Measurements from ENCODE around the gene DENND4A. TPM values are rescaled to one million over a fixed set of nuclear protein-coding genes. Genes with fewer than 3 reads are reported as not detected.

The DENND4A gene
- total and polyA plus RNA-seq, 10 of the 15 experiments (the other 5 are each of a cell fraction or from before 2014, with no cell fraction given), result 14.2 to 81.8 (median 34.1) TPM

GRCh38 chr15:65834603-65835282 is 42.6 kb upstream of the DENND4A start:
- ChIA-PET RAD21 (ENCODE audit: unreplicated experiment) (interaction anchor here (0.7 to 6.1 kb wide), 13 partner anchors 11 to 236 kb away, joined by 3 to 69 read pairs (median 4); partner anchors contain the start of gene INTS14), POLR2A (interaction anchor here (0.6 to 2.1 kb wide), 9 partner anchors 18 to 204 kb away, joined by 3 to 6 read pairs (median 4); partner anchors contain the start of gene RAB11A), CTCF (interaction anchor here (1.0 to 9.3 kb wide), 15 partner anchors 8 to 223 kb away, joined by 3 to 192 read pairs (median 5); partner anchors contain the start of gene INTS14), SMC1A (ENCODE audit: uncharacterized antibody, unreplicated experiment) (interaction anchor here (0.7 to 7.1 kb wide), 30 partner anchors 8 to 199 kb away, joined by 3 to 66 read pairs (median 4); partner anchors contain the start of genes DENND4A and RAB11A)
- 81% methylated on average over 8 of the region's 8 CpGs for WGBS (ENCODE audit: insufficient coverage, insufficient replicate concordance, low lambda C conversion rate, missing lambda C conversion rate)
- Histone ChIP-seq H4K20me1 (ENCODE audit: control insufficient read depth, insufficient read depth) (no peaks in the 10 kb centered on the region), H3K4me1 (ENCODE audit: control insufficient read depth, insufficient read depth, low read length) (peaks cover 21% of the 10 kb centered on the region), H3K4me3 (no peak overlapping the region), H3K4me2 (ENCODE audit: control insufficient read depth, insufficient read depth) (no peak overlapping the region), H3K27me3 (replicated peaks in 1 of 2; ENCODE audit: control insufficient read depth in 2 of 2, insufficient read depth in 2 of 2, low read length in 1 of 2) (no peaks in the 10 kb centered on the region), H2AFZ (ENCODE audit: control insufficient read depth, low read depth, low read length) (no peak overlapping the region), H3K36me3 (ENCODE audit: control insufficient read depth in 2 of 2, insufficient read depth in 2 of 2, low read length in 1 of 2) (no peaks in the 10 kb centered on the region), H3K79me2 (ENCODE audit: control insufficient read depth, insufficient read depth, low read length) (no peaks in the 10 kb centered on the region), H3K9ac (ENCODE audit: control insufficient read depth, insufficient read depth, low read length) (no peak overlapping the region), H3K27ac (ENCODE audit: control insufficient read depth, insufficient read depth) (no peak overlapping the region), H3K9me3 (replicated peaks; ENCODE audit: control insufficient read depth, insufficient read depth, low read length) (no peaks in the 10 kb centered on the region)
- DNase-seq (ENCODE audit: low read depth, low spot score) (no peak), ATAC-seq (no peak), FAIRE-seq (no peak)
- no TSS peak for BruUV-seq (replicated peaks)
- intact Hi-C loops (cut with micrococcal nuclease; ENCODE audit: unreplicated experiment) (loop anchor here (5.0 kb wide), 1 partner anchor 197 kb away; no protein-coding TSS in a partner anchor), in situ Hi-C loops (cut with MboI) (no loop called here)
- TF ChIP-seq PBX3 (IDR thresholded peaks at IDR 0.05; ENCODE audit: insufficient replicate concordance, low read depth, low read length), result no peak
- no peak for TF ChIP-seq EGR1 (IDR thresholded peaks at IDR 0.05; ENCODE audit: borderline replicate concordance in 1 of 2, low read depth in 2 of 2, low read length in 2 of 2)
- no peak for TF ChIP-seq DPF2 (IDR thresholded peaks at IDR 0.05)
- TF ChIP-seq BRCA1 (IDR thresholded peaks at IDR 0.05; ENCODE audit: low read depth, low read length), result no peak
- no peak for TF ChIP-seq ELK1 (IDR thresholded peaks at IDR 0.05; ENCODE audit: low read depth, low read length)
- TF ChIP-seq MYB (IDR thresholded peaks at IDR 0.05; ENCODE audit: borderline replicate concordance, low read depth, low read length), result no peak
- TF ChIP-seq SUPT20H (IDR thresholded peaks at IDR 0.05; ENCODE audit: borderline replicate concordance, control insufficient read depth, low read depth, low read length), result no peak
- TF ChIP-seq NBN (IDR thresholded peaks at IDR 0.05), result no peak
- no peak for TF ChIP-seq SIX5 (IDR thresholded peaks at IDR 0.05; ENCODE audit: low read depth, low read length, severe bottlenecking)
- no peak for TF ChIP-seq SKIL (IDR thresholded peaks at IDR 0.05; ENCODE audit: low read depth, poor library complexity, severe bottlenecking)
- TF ChIP-seq SRF (IDR thresholded peaks at IDR 0.05; ENCODE audit: low read depth in 2 of 2, low read length in 2 of 2), result no peak
- TF ChIP-seq RAD51 (IDR thresholded peaks at IDR 0.05), result no peak
- TF ChIP-seq SP1 (IDR thresholded peaks at IDR 0.05; ENCODE audit: low read depth, low read length), result no peak
- no peak for TF ChIP-seq NRF1 (conservative IDR thresholded peaks at IDR 0.05; ENCODE audit: low read depth, low read length)
- TF ChIP-seq CREB1 (IDR thresholded peaks at IDR 0.05; ENCODE audit: low read depth), result no peak

Measured in GM12878 (cell line).